K562 (cell line): Measurements from ENCODE around the gene PDIA2. TPM values are rescaled to one million over a fixed set of nuclear protein-coding genes. Genes with fewer than 3 reads are reported as not detected.

ENCODE experiments used
- BHLHE40 ChIP-seq: IDR thresholded peaks from 2 replicates; pipeline ENCODE4 v1.6.1; 2011; ENCODE audit warnings: low read length, improper control_type of control experiment
- CBFA2T2 ChIP-seq: fragments of 450-650 bp; conservative IDR thresholded peaks from 2 replicates; pipeline ENCODE4 v1.6.1; 2017; ENCODE audit warnings: mild to moderate bottlenecking
- CREB5 ChIP-seq: fragments of 250-450 bp; sonication (Bioruptor Pico); IDR thresholded peaks from 2 replicates; pipeline ENCODE4 v1.5.0; 2020; ENCODE audit warnings: mild to moderate bottlenecking
- E2F5 ChIP-seq: sonication (generic); formaldehyde crosslinking; IDR thresholded peaks from 2 replicates; pipeline ENCODE4 v1.8.0; 2022; ENCODE audit warnings: mild to moderate bottlenecking, missing genetic modification reagents
- GABPA ChIP-seq: fragments of 200-800 bp; sonication (Bioruptor generic); conservative IDR thresholded peaks from 2 replicates; pipeline ENCODE4 v1.6.1; 2016; ENCODE audit warnings: low read depth, missing genetic modification characterization, missing compliant biosample characterization
- HES1 ChIP-seq: fragments of 450-650 bp; IDR thresholded peaks from 2 replicates; pipeline ENCODE4 v1.6.1; 2016; ENCODE audit warnings: low read depth, mild to moderate bottlenecking, moderate library complexity
- HOMEZ ChIP-seq: fragments of 250-450 bp; sonication (Bioruptor Pico); IDR thresholded peaks from 2 replicates; pipeline ENCODE4 v1.4.0; 2020; ENCODE audit warnings: mild to moderate bottlenecking, moderate library complexity
- L3MBTL2 ChIP-seq: fragments of 450-650 bp; IDR thresholded peaks from 2 replicates; pipeline ENCODE4 v1.6.1; 2016; ENCODE audit warnings: mild to moderate bottlenecking, moderate library complexity
- MECOM ChIP-seq: fragments of 250-450 bp; sonication (Bioruptor Pico); IDR thresholded peaks from 2 replicates; pipeline ENCODE4 v1.8.0; 2022; ENCODE audit warnings: inconsistent platforms
- MLLT1 ChIP-seq, 2 experiments: fragments of 450-650 bp; IDR thresholded peaks; 2 replicates each; pipeline ENCODE4 v1.6.1; 2016
- MXI1 ChIP-seq: IDR thresholded peaks from 2 replicates; pipeline ENCODE4 v1.6.1; 2011; ENCODE audit warnings: low read depth, mild to moderate bottlenecking, improper control_type of control experiment, low read length
- NCOA2 ChIP-seq, 2 experiments: fragments of 450-650 bp; IDR thresholded peaks; 2 replicates each; pipeline ENCODE4 v1.6.1; 2018; ENCODE audit warnings: mild to moderate bottlenecking in 2 of 2, moderate library complexity in 1 of 2; ENCODE audit not compliant: partially characterized antibody in 2 of 2
- NEUROD1 ChIP-seq: fragments of 150-350 bp; IDR thresholded peaks from 2 replicates; pipeline ENCODE4 v1.6.1; 2014; ENCODE audit warnings: borderline replicate concordance, low read length, low read depth; ENCODE audit not compliant: partially characterized antibody
- NR4A1 ChIP-seq, 2 experiments: fragments of 250-450 bp in 1 of 2; fragments of 450-650 bp in 1 of 2; sonication (Bioruptor Pico) in 1 of 2; IDR thresholded peaks; 2 replicates each; pipeline versions ENCODE4 v1.4.0 to v1.6.1; 2016 to 2020; ENCODE audit warnings: mild to moderate bottlenecking in 2 of 2, missing compliant biosample characterization in 1 of 2, missing genetic modification characterization in 1 of 2, moderate library complexity in 1 of 2
- RFX7 ChIP-seq: fragments of 250-450 bp; sonication (Bioruptor Pico); IDR thresholded peaks from 2 replicates; pipeline ENCODE4 v1.5.1; 2021; ENCODE audit warnings: mild to moderate bottlenecking
- RNF2 ChIP-seq: sonication (generic); IDR thresholded peaks from 2 replicates; pipeline ENCODE4 v1.6.1; 2016
- ZBED1 ChIP-seq: IDR thresholded peaks from 2 replicates; pipeline ENCODE4 v1.6.1; 2014
- ZNF124 ChIP-seq: sonication (generic); formaldehyde crosslinking; IDR thresholded peaks from 2 replicates; pipeline ENCODE4 v1.8.1; 2022; ENCODE audit warnings: missing genetic modification reagents
- polyA plus RNA-seq, 8 experiments: library from polyadenylated mRNA; depleted of rRNA in 4 of 8; stranded (reverse) in 5 of 8; unstranded in 3 of 8; fragments of >200 nt; fragmentation: Nextera tagmentation in 2 of 8; fragmentation: Illumina TruSeq in 1 of 8; extraction: Ambion mirVana in 2 of 8; extraction: Trizol in 1 of 8; gene quantifications; 2 replicates each; pipeline versions ENCODE4 v1.2.1 to v1.2.3, GENCODE V29; 2011 to 2014; ENCODE audit warnings: inconsistent platforms in 1 of 8, missing spikeins in 1 of 8
- total RNA-seq, 7 experiments: library from RNA; depleted of rRNA in 6 of 7; stranded (reverse); fragments of >200 nt in 6 of 7; fragmentation: Illumina TruSeq in 2 of 7; extraction: Trizol in 2 of 7; gene quantifications; 2 replicates each; pipeline versions ENCODE4 v1.2.1 to v1.2.3, GENCODE V29; 2011 to 2021; ENCODE audit warnings: low replicate concordance in 1 of 7

The PDIA2 gene
- total and polyA plus RNA-seq, 9 of the 15 experiments (the other 6 are each of a cell fraction or from before 2014, with no cell fraction given) = 0.13 to 0.92 (median 0.23) TPM; not detected in 4

GRCh38 chr16:324451-325334 lies 41.7 kb downstream of the PDIA2 start (continued):
- TF ChIP-seq E2F5 (CRISPR knock-in tag) = no peak
- TF ChIP-seq L3MBTL2 = peak; percentile 92
- no peak for TF ChIP-seq NEUROD1
- TF ChIP-seq ZBED1 = peak; percentile 23
- TF ChIP-seq BHLHE40 = peak; percentile 96
- peak; percentile 95 for TF ChIP-seq CBFA2T2
- peak; percentile 50; the same call in 1 of the 2 replicates for TF ChIP-seq MXI1
- peak; percentile 51 for TF ChIP-seq RNF2
- TF ChIP-seq ZNF124 (CRISPR knock-in tag) = no peak
- TF ChIP-seq MLLT1 (IDR thresholded peaks at IDR 0.05) = 0 out of 4 replicates have a peak, but pooled peaks of 1 of the 2 experiments have one; percentile 38
- TF ChIP-seq NCOA2 (IDR thresholded peaks at IDR 0.05; ENCODE audit: partially characterized antibody in 2 of 2) = no peak
- peak; percentile 24; the same call in 1 of the 2 replicates for TF ChIP-seq MECOM
- TF ChIP-seq CREB5 (CRISPR knock-in tag) = no peak
- TF ChIP-seq GABPA = peak; percentile 65
- no peak for TF ChIP-seq HOMEZ (CRISPR knock-in tag)
- peak; percentile 99 for TF ChIP-seq HES1
- TF ChIP-seq RFX7 (CRISPR knock-in tag) = no peak
- TF ChIP-seq NR4A1 (CRISPR knock-in tag; IDR thresholded peaks at IDR 0.05) = no peak
- no peak for TF ChIP-seq NR4A1 (tag; IDR thresholded peaks at IDR 0.05)
